Measurements from ENCODE around the gene DAPK2. TPM values are rescaled to one million over a fixed set of nuclear protein-coding genes. Genes with fewer than 3 reads are reported as not detected.

DAPK2 gene
- total RNA-seq, 1 experiment from 2014 or later = under 0.01 TPM

GRCh38 chr15:63870487-63871209, 175.6 kb downstream of the DAPK2 start:
- peak; percentile 86 for DNase-seq (ENCODE audit: low read depth)

DNA sequence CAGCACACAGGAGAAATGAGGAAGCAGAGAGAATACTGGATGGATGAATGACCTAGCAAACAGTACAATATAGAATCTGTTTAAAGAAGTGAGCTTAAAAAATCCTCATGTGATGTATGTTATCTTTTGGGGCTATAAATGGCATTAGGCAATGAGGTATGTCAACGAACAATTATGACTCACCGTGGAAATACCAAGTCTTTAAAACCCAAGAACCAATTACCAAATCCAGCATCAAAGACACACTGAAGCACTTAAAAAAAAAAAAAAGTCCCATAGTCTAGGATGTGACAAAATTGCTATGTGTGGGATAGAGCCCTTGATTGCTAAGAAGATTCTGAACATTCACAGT, 176.3 kb downstream of the DAPK2 start:
- DNase-seq (ENCODE audit: low read depth) = peak; percentile 57

DNA sequence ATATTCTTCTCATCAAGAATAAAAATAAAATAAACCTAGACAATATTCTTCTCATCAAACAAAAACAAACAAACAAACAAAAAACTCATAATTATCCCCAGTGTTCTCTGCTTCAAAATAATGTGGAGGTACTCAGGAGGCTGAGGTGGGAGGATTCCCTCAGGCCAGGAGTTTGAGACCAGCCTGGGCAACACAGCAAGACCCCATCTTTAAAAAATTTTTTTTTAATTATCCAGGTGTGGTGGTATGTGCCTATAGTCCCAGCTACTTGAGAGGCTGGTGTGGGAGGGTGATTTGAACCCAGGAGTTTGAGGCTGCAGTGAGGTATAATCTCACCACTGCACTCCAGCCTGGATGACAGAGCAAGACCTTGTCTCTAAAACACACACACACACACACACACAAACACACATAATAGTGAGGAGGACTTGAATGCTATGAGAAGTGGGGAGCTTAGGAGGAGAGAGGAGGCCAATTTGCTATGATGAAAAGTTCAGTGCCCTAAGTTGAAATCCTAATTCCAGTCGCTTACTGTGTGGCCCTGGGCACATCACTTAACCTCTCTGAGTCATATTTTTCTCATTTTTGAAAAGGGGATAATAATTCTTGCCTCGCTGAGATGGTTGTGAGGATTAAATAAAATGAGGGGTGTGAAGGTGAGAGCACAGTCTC, 176.8 kb downstream of the DAPK2 start:
- DNase-seq (ENCODE audit: low read depth) = no peak

GRCh38 chr15:63864186-63864585, 182.1 kb downstream of the DAPK2 start:
- no peak for DNase-seq (ENCODE audit: low read depth)

GRCh38 chr15:63861946-63862517, 184.3 kb downstream of the DAPK2 start:
- no peak for DNase-seq (ENCODE audit: low read depth)

DNA sequence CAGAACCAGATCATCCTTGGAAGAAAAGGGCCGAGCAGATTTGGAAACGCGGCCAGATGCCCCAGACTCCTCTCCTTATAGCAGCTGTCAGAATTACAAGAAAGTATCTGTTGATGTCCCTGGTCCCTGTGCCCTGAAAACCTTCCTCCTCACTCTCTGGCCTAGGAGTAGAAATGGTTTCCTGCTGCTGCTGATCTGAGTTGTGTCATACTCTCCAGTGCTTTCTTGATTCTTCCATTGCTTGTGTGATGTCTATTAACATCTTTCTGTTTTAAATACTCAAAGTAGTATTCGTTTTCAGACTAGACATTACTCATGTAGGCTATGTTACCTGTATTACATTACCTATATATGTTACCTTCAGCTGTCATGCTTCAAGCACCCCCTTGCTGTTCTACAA, 185.7 kb downstream of the DAPK2 start:
- DNase-seq (ENCODE audit: low read depth) = no peak

- no peak for DNase-seq (ENCODE audit: low read depth)
Observed at GRCh38 chr15:63860155-63860554, 186.1 kb downstream of the DAPK2 start.

GRCh38 chr15:63858881-63859280, 187.4 kb downstream of the DAPK2 start:
- DNase-seq (ENCODE audit: low read depth) = peak; percentile 17

GRCh38 chr15:63858448-63858847, 187.8 kb downstream of the DAPK2 start:
- DNase-seq (ENCODE audit: low read depth) = no peak

- peak; percentile 53 for DNase-seq (ENCODE audit: low read depth)
Observed at GRCh38 chr15:63857461-63857856, 188.8 kb downstream of the DAPK2 start.

Other genes with a start within 250 kb of the DAPK2 start
- 39.5 and 45.9 TPM in 2 replicates for gene HERC1, start 212.5 kb downstream of the DAPK2 start, total RNA-seq (2014; rRNA removed; shearing (Covaris generic))
- gene CIAO2A, start 47.4 kb upstream of the DAPK2 start, total RNA-seq (2014; rRNA removed; shearing (Covaris generic)) = 223 and 280 TPM in 2 replicates
- gene SNX1, start 49.5 kb upstream of the DAPK2 start, total RNA-seq (2014; rRNA removed; shearing (Covaris generic)) = 45.5 and 49.6 TPM in 2 replicates
- 0.12 and 0.29 TPM in 2 replicates for gene SNX22, start 105.2 kb upstream of the DAPK2 start, total RNA-seq (2014; rRNA removed; shearing (Covaris generic))
- gene PPIB, start 116.5 kb upstream of the DAPK2 start, total RNA-seq (2014; rRNA removed; shearing (Covaris generic)) = 1,133 and 1,525 TPM in 2 replicates

Data from RPMI7951 (cell line).